Smooth muscle cell (in vitro differentiated cells): ENCODE data around the gene CHRD. TPM values are rescaled to one million over a fixed set of nuclear protein-coding genes. Genes with fewer than 3 reads are reported as not detected.

ENCODE experiments used
- DNase-seq: peaks from one replicate; lab custom pipeline; 2025; ENCODE audit not compliant: unreplicated experiment; lab: John Stamatoyannopoulos, UW
- H2AFZ ChIP-seq: fragments of 200-600 bp; sonication (generic); 2 replicates; pipeline ENCODE4 v1.6.0; 2016; ENCODE audit warnings: antibody characterized with exemption, low read depth, mild to moderate bottlenecking
- H3F3A ChIP-seq: fragments of 200-600 bp; sonication (generic); 2 replicates; pipeline ENCODE4 v1.6.0; 2017; ENCODE audit warnings: antibody characterized with exemption, low read depth
- H3K27ac ChIP-seq: fragments of 200-600 bp; sonication (generic); 2 replicates; pipeline ENCODE4 v1.5.1; 2016; ENCODE audit warnings: low read depth, mild to moderate bottlenecking
- H3K27me3 ChIP-seq: fragments of 200-600 bp; sonication (generic); 2 replicates; pipeline ENCODE4 v1.6.1; 2016; ENCODE audit warnings: low read depth, mild to moderate bottlenecking
- H3K36me3 ChIP-seq: fragments of 200-600 bp; sonication (generic); 2 replicates; pipeline ENCODE4 v1.5.1; 2016; ENCODE audit warnings: low read depth
- H3K4me1 ChIP-seq: fragments of 200-600 bp; sonication (generic); 2 replicates; pipeline ENCODE4 v1.5.1; 2016; ENCODE audit warnings: low read depth
- H3K4me2 ChIP-seq: fragments of 200-600 bp; sonication (generic); 2 replicates; pipeline ENCODE4 v1.6.0; 2016; ENCODE audit warnings: mild to moderate bottlenecking
- H3K4me3 ChIP-seq: fragments of 200-600 bp; sonication (generic); 2 replicates; pipeline ENCODE4 v1.5.1; 2016; ENCODE audit warnings: mild to moderate bottlenecking
- H3K79me2 ChIP-seq: fragments of 200-600 bp; sonication (generic); 2 replicates; pipeline ENCODE4 v1.6.0; 2016; ENCODE audit warnings: low read depth, mild to moderate bottlenecking
- H3K9ac ChIP-seq: fragments of 200-600 bp; sonication (generic); 2 replicates; pipeline ENCODE4 v1.6.0; 2016; ENCODE audit warnings: low read depth
- H3K9me3 ChIP-seq: fragments of 200-600 bp; sonication (generic); replicated peaks from 2 replicates; pipeline ENCODE4 v1.5.1; 2016; ENCODE audit warnings: low read depth
- H4K20me1 ChIP-seq: fragments of 200-600 bp; sonication (generic); 2 replicates; pipeline ENCODE4 v1.6.0; 2016; ENCODE audit warnings: low read depth
- CTCF ChIP-seq: fragments of 200-600 bp; sonication (generic); IDR thresholded peaks from 2 replicates; pipeline ENCODE4 v1.5.1; 2017; ENCODE audit warnings: borderline replicate concordance, mild to moderate bottlenecking, antibody characterized with exemption; ENCODE audit not compliant: insufficient read depth, poor library complexity, severe bottlenecking
- WGBS: methylation state at CpG from one replicate; pipeline ENCODE4 v1.1.7; 2016; ENCODE audit warnings: low lambda C conversion rate; 5-methylcytosine and 5-hydroxymethylcytosine counted together
- polyA plus RNA-seq: library from polyadenylated mRNA; unstranded; fragments of >200 nt; fragmentation: Nextera tagmentation; extraction: Ambion mirVana; gene quantifications from 2 replicates; pipeline ENCODE4 v1.2.1, GENCODE V29; 2016
- total RNA-seq: library from RNA; depleted of rRNA; stranded (reverse); fragments of >200 nt; gene quantifications from 2 replicates; pipeline ENCODE4 v1.2.3, GENCODE V29; 2014

The CHRD gene
- total and polyA plus RNA-seq, 2 experiments from 2014 or later, result 1.5 to 2.5 TPM

- WGBS, result under 1% methylated on average over 38 of the region's 77 CpGs
- H3K27me3 ChIP-seq, result no peaks in the 10 kb centered on the region
- peak overlapping the region; percentile 100 for H3K27ac ChIP-seq
- peaks cover 3% of the 10 kb centered on the region for H3K36me3 ChIP-seq
- peak; percentile 88 for DNase-seq
- peak overlapping the region; percentile 97 for H3K9ac ChIP-seq
- H3K79me2 ChIP-seq, result peaks cover 20% of the 10 kb centered on the region
- no peak for TF ChIP-seq CTCF
- no peak overlapping the region for H2AFZ ChIP-seq
- peaks cover 78% of the 10 kb centered on the region for H4K20me1 ChIP-seq
- H3K4me1 ChIP-seq, result peaks cover 19% of the 10 kb centered on the region
- peaks cover 34% of the 10 kb centered on the region for H3F3A ChIP-seq
- peak overlapping the region; percentile 95 for H3K4me2 ChIP-seq
- H3K9me3 ChIP-seq, result no peaks in the 10 kb centered on the region
- H3K4me3 ChIP-seq, result peak overlapping the region; percentile 88
Measured at GRCh38 chr3:184335661-184336546, 44.0 kb upstream of the CHRD start.

GRCh38 chr3:184336547-184337398 lies 43.1 kb upstream of the CHRD start:
- Histone ChIP-seq H3K36me3 (peaks cover 2% of the 10 kb centered on the region), H3K27me3 (no peaks in the 10 kb centered on the region), H3K9me3 (no peaks in the 10 kb centered on the region), H3K4me2 (peak overlapping the region; percentile 95), H4K20me1 (peaks cover 78% of the 10 kb centered on the region), H3F3A (peaks cover 25% of the 10 kb centered on the region), H3K9ac (peak overlapping the region; percentile 97), H3K27ac (peak overlapping the region; percentile 100), H3K79me2 (peaks cover 15% of the 10 kb centered on the region), H3K4me3 (peak overlapping the region; percentile 88), H3K4me1 (peaks cover 19% of the 10 kb centered on the region), H2AFZ (no peak overlapping the region)
- DNase-seq, result no peak
- TF ChIP-seq CTCF, result no peak
- 37% methylated on average over 17 of the region's 17 CpGs for WGBS

GRCh38 chr3:184337399-184337714 lies 42.5 kb upstream of the CHRD start, which contains the start of gene FAM131A:
FAM131A (plus strand) TSS chr3:184337600; CDS start chr3:184337631, 31 bp downstream.
- Histone ChIP-seq H3K4me3 (peak within 1 kb of the TSS; percentile 88), H3K79me2 (peaks cover 15% of the 10 kb centered on the region), H3F3A (peaks cover 19% of the 10 kb centered on the region), H4K20me1 (peaks cover 78% of the 10 kb centered on the region), H3K9me3 (no peaks in the 10 kb centered on the region), H3K27me3 (no peaks in the 10 kb centered on the region), H3K9ac (peak within 1 kb of the TSS; percentile 97), H3K4me1 (peaks cover 19% of the 10 kb centered on the region), H3K36me3 (no peaks in the 10 kb centered on the region), H3K27ac (peak within 1 kb of the TSS; percentile 100), H2AFZ (no peak within 1 kb of the TSS), H3K4me2 (peak within 1 kb of the TSS; percentile 95)
- no peak for TF ChIP-seq CTCF
- DNase-seq, result no peak
- 85% methylated on average over 6 of the region's 6 CpGs for WGBS
